Esophagus muscularis mucosa (tissue), 4 donors: ENCODE data around the gene TMEM260. TPM values are rescaled to one million over a fixed set of nuclear protein-coding genes. Genes with fewer than 3 reads are reported as not detected.
"Not testable (repeated sequence)": the region's sequence is repeated elsewhere in the genome, so short reads cannot be mapped to it uniquely, and the experiment has no call there.

Source experiments
- DNase-seq: peaks from one replicate; pipeline ENCODE4 v3.0.0-alpha.2; 2017; ENCODE audit errors: extremely low spot score
- H3K27ac ChIP-seq, 4 donors: fragments of 200-600 bp; sonication (generic); replicated peaks in 1 of 4; 1 replicate in 3 of 4; 2 replicates in 1 of 4; pipeline ENCODE4 v1.5.1; 2016 to 2019; ENCODE audit warnings: mild to moderate bottlenecking in 1 of 4
- H3K27me3 ChIP-seq, 4 donors: fragments of 200-600 bp; sonication (generic); one replicate each; pipeline versions ENCODE4 v1.5.1 to v1.6.0; 2016 to 2019
- H3K36me3 ChIP-seq, 4 donors: fragments of 200-600 bp; sonication (generic); one replicate each; pipeline ENCODE4 v1.5.1; 2016 to 2019
- H3K4me1 ChIP-seq, 4 donors: fragments of 200-600 bp; sonication (generic); one replicate each; pipeline ENCODE4 v1.5.1; 2016 to 2019
- H3K4me3 ChIP-seq, 4 donors: fragments of 200-600 bp; sonication (generic); 1 replicate in 2 of 4; 2 replicates in 2 of 4; pipeline ENCODE4 v1.5.1; 2016 to 2019; ENCODE audit warnings: mild to moderate bottlenecking in 4 of 4, moderate library complexity in 1 of 4
- H3K9me3 ChIP-seq, 4 donors: fragments of 200-600 bp; sonication (generic); 1 replicate in 3 of 4; 2 replicates in 1 of 4; pipeline ENCODE4 v1.5.1; 2016 to 2019
- CTCF ChIP-seq, 3 experiments: fragments of 200-600 bp in 2 of 3; fragments of 450-650 bp in 1 of 3; sonication (generic) in 2 of 3; IDR thresholded peaks; one replicate each; pipeline ENCODE4 v1.5.1; 2017 to 2019; ENCODE audit warnings: antibody characterized with exemption in 3 of 3, mild to moderate bottlenecking in 2 of 3, moderate library complexity in 1 of 3
- EP300 ChIP-seq: sonication (generic); formaldehyde crosslinking; IDR thresholded peaks from one replicate; pipeline ENCODE4 v1.6.1; 2017; ENCODE audit warnings: antibody characterized with exemption
- POLR2A ChIP-seq: fragments of 450-650 bp; IDR thresholded peaks from one replicate; pipeline ENCODE4 v1.6.1; 2017; ENCODE audit warnings: antibody characterized with exemption, moderate library complexity, mild to moderate bottlenecking, low read depth
- POLR2AphosphoS5 ChIP-seq, 2 donors: sonication (generic); formaldehyde crosslinking; IDR thresholded peaks; one replicate each; pipeline ENCODE4 v1.6.1; 2017; ENCODE audit warnings: antibody characterized with exemption in 2 of 2
- WGBS: methylation state at CpG from one replicate; pipeline ENCODE4 v1.1.5; 2018; 5-methylcytosine and 5-hydroxymethylcytosine counted together
- intact Hi-C: fragments of 100-400 bp; cut with DNase I; formaldehyde crosslinking; loops from one replicate; pipeline ENCODE4 v1.15.1; 2023
- total RNA-seq, 4 donors: library from RNA; depleted of rRNA; stranded (reverse); fragments of >200 nt; gene quantifications; one replicate each; pipeline versions ENCODE4 v1.1.0 to v1.2.1, GENCODE V29; 2016

Gene TMEM260
- total RNA-seq, 4 donors from 2014 or later, result 5.8 to 15.5 (median 11.7) TPM

- Histone ChIP-seq H3K36me3 (peaks cover 0 to 25% (median 5%) of the 10 kb centered on the region in 4 donors), H3K27me3 (no peaks in the 10 kb centered on the region), H3K4me3 (no peak overlapping the region), H3K9me3 (no peaks in the 10 kb centered on the region), H3K4me1 (no peaks in the 10 kb centered on the region), H3K27ac (no peak overlapping the region)
- intact Hi-C loops, result no loop called here
- 100% methylated on average over 1 of the region's 1 CpG for WGBS
- TF ChIP-seq EP300, result no peak
- TF ChIP-seq POLR2A, result no peak
- TF ChIP-seq CTCF (IDR thresholded peaks at IDR 0.05), result no peak
- no peak for TF ChIP-seq POLR2AphosphoS5 (IDR thresholded peaks at IDR 0.05)
- DNase-seq, result no peak
Measured at GRCh38 chr14:56598519-56598918, 18.9 kb downstream of the TMEM260 start.

- intact Hi-C loops, result no loop called here
- WGBS, result 76% methylated on average over 2 of the region's 2 CpGs
- no peaks in the 10 kb centered on the region for H3K27me3 ChIP-seq
- no peak overlapping the region for H3K27ac ChIP-seq
- H3K36me3 ChIP-seq, result peaks cover 0 to 34% (median 17%) of the 10 kb centered on the region in 4 donors
- DNase-seq, result no peak
- no peaks in the 10 kb centered on the region for H3K4me1 ChIP-seq
- H3K4me3 ChIP-seq, result no peak overlapping the region
- no peaks in the 10 kb centered on the region for H3K9me3 ChIP-seq
- TF ChIP-seq POLR2A, result no peak
- no peak for TF ChIP-seq POLR2AphosphoS5 (IDR thresholded peaks at IDR 0.05)
- TF ChIP-seq EP300, result no peak
- TF ChIP-seq CTCF (IDR thresholded peaks at IDR 0.05), result no peak
Measured at GRCh38 chr14:56603648-56604047, 24.1 kb downstream of the TMEM260 start.

GRCh38 chr14:56608689-56609088 lies 29.1 kb downstream of the TMEM260 start:
- TF ChIP-seq CTCF (IDR thresholded peaks at IDR 0.05) (no peak), POLR2A (no peak), EP300 (no peak), POLR2AphosphoS5 (IDR thresholded peaks at IDR 0.05) (no peak)
- no peaks in the 10 kb centered on the region for H3K27me3 ChIP-seq
- no peak overlapping the region for H3K27ac ChIP-seq
- intact Hi-C loops, result no loop called here
- no peak overlapping the region for H3K4me3 ChIP-seq
- H3K4me1 ChIP-seq, result no peaks in the 10 kb centered on the region
- 73% methylated on average over 2 of the region's 2 CpGs for WGBS
- no peak for DNase-seq
- no peaks in the 10 kb centered on the region for H3K9me3 ChIP-seq
- peaks cover 20 to 75% (median 40%) of the 10 kb centered on the region in 4 donors for H3K36me3 ChIP-seq

GRCh38 chr14:56611663-56612062 lies 32.1 kb downstream of the TMEM260 start:
- not testable (repeated sequence) for H3K27ac ChIP-seq

GRCh38 chr14:56617084-56617483 lies 37.5 kb downstream of the TMEM260 start:
- peaks cover 34 to 73% (median 53%) of the 10 kb centered on the region in 4 donors for H3K36me3 ChIP-seq
- H3K27me3 ChIP-seq, result no peaks in the 10 kb centered on the region
- H3K4me1 ChIP-seq, result no peaks in the 10 kb centered on the region
- H3K27ac ChIP-seq, result no peak overlapping the region
- TF ChIP-seq POLR2AphosphoS5 (IDR thresholded peaks at IDR 0.05), result no peak
- intact Hi-C loops, result no loop called here
- no peak for DNase-seq
- H3K4me3 ChIP-seq, result no peak overlapping the region
- no peaks in the 10 kb centered on the region for H3K9me3 ChIP-seq

More at GRCh38 chr14:56611663-56612062, 32.1 kb downstream of the TMEM260 start:
- intact Hi-C loops, H3K27me3 ChIP-seq, H3K4me3 ChIP-seq, H3K4me1 ChIP-seq, H3K9me3 ChIP-seq, DNase-seq: not testable (repeated sequence)
- peaks cover 17 to 77% (median 43%) of the 10 kb centered on the region in 4 donors for H3K36me3 ChIP-seq
- WGBS, result 100% methylated on average over 2 of the region's 2 CpGs

GRCh38 chr14:56630707-56631106 lies 51.1 kb downstream of the TMEM260 start:
- peaks cover 0 to 13% (median 3%) of the 10 kb centered on the region in 4 donors for H3K9me3 ChIP-seq
- DNase-seq, result no peak
- H3K36me3 ChIP-seq, result peaks cover 25 to 98% (median 55%) of the 10 kb centered on the region in 4 donors
- no peak overlapping the region for H3K4me3 ChIP-seq
- H3K27ac ChIP-seq, result no peak overlapping the region
- TF ChIP-seq EP300 (no peak), CTCF (IDR thresholded peaks at IDR 0.05) (no peak), POLR2AphosphoS5 (IDR thresholded peaks at IDR 0.05) (no peak), POLR2A (no peak)
- intact Hi-C loops, result no loop called here
- H3K27me3 ChIP-seq, result no peaks in the 10 kb centered on the region
- no peaks in the 10 kb centered on the region for H3K4me1 ChIP-seq
- 83% methylated on average over 3 of the region's 3 CpGs for WGBS
